A549 (cell line): ENCODE data around the gene DDX10. TPM values are rescaled to one million over a fixed set of nuclear protein-coding genes. Genes with fewer than 3 reads are reported as not detected.

Source experiments
- ATAC-seq, 2 experiments: fragments of 200-7000 bp in 1 of 2; fragments of >200 bp in 1 of 2; cut with Nextera tagmentation in 1 of 2; cut with Tn5 transposase in 1 of 2; 3 replicates each; pipeline versions ENCODE4 v1.8.0 to v1.9.1; 2018 to 2020; ENCODE audit warnings: mild to moderate bottlenecking in 1 of 2, moderate library complexity in 1 of 2
- CTCF ChIA-PET: fragments of 300-600 bp; sonication (Branson Sonifier 250); formaldehyde crosslinking; extraction: SDS; loops from one replicate; lab custom pipeline; 2021; ENCODE audit warnings: antibody characterized with exemption, inconsistent platforms; lab: Yijun Ruan, JAX
- POLR2A ChIA-PET: fragments of 350-600 bp; formaldehyde crosslinking; extraction: SDS; loops from one replicate; lab custom pipeline; 2021; ENCODE audit warnings: antibody characterized with exemption, inconsistent platforms; lab: Yijun Ruan, JAX
- DNase-seq, 2 experiments: peaks; one replicate each; pipeline versions ENCODE4 v3.0.0 to v3.0.0-alpha.2; 2011 to 2016; ENCODE audit warnings: low read depth in 1 of 2, low spot score in 1 of 2
- FAIRE-seq: peaks from 2 replicates; lab custom pipeline; 2011; peaks lifted over from hg19 to GRCh38; lab: Jason Lieb, UNC
- H3K27ac ChIP-seq, 2 experiments: fragments of >200 bp; sonication (Bioruptor Twin); formaldehyde crosslinking; 3 replicates each; pipeline ENCODE4 v1.5.1; 2016 to 2017
- H3K4me1 ChIP-seq: fragments of >200 bp; sonication (Bioruptor Twin); formaldehyde crosslinking; 3 replicates; pipeline ENCODE4 v1.6.1; 2016
- H3K4me2 ChIP-seq: fragments of >200 bp; sonication (Bioruptor Twin); formaldehyde crosslinking; 3 replicates; pipeline ENCODE4 v1.6.1; 2016
- H3K4me3 ChIP-seq: fragments of >200 bp; sonication (Bioruptor Twin); formaldehyde crosslinking; 3 replicates; pipeline ENCODE4 v1.5.1; 2016
- H3K9me3 ChIP-seq: fragments of >200 bp; sonication (Bioruptor Twin); formaldehyde crosslinking; 3 replicates; pipeline ENCODE4 v1.6.1; 2016
- CBX8 ChIP-seq: fragments of 200-600 bp; sonication (generic); IDR thresholded peaks from 2 replicates; pipeline ENCODE4 v1.6.1; 2016
- EHF ChIP-seq: fragments of 250-450 bp; sonication (Bioruptor Pico); IDR thresholded peaks from 2 replicates; pipeline ENCODE4 v1.5.0; 2020; ENCODE audit warnings: mild to moderate bottlenecking
- EP300 ChIP-seq, 2 experiments: fragments of >200 bp; sonication (Bioruptor Twin); formaldehyde crosslinking; IDR thresholded peaks; 2 replicates in 1 of 2; 3 replicates in 1 of 2; pipeline ENCODE4 v1.6.1; 2016 to 2017
- FOSL2 ChIP-seq, 2 experiments: fragments of 450-650 bp in 1 of 2; fragments of >200 bp in 1 of 2; sonication (Bioruptor Twin) in 1 of 2; formaldehyde crosslinking; IDR thresholded peaks; 2 replicates each; pipeline versions ENCODE4 v1.5.0 to v1.6.1; 2016 to 2020; ENCODE audit warnings: mild to moderate bottlenecking in 1 of 2, moderate library complexity in 1 of 2
- FOXS1 ChIP-seq: fragments of 250-450 bp; sonication (Bioruptor Pico); IDR thresholded peaks from 2 replicates; pipeline ENCODE4 v1.5.0; 2020; ENCODE audit warnings: mild to moderate bottlenecking, moderate library complexity
- HEYL ChIP-seq: fragments of 250-450 bp; sonication (Bioruptor Pico); IDR thresholded peaks from 2 replicates; pipeline ENCODE4 v1.8.0; 2021; ENCODE audit warnings: mild to moderate bottlenecking, moderate library complexity
- HOXB13 ChIP-seq: fragments of 250-450 bp; sonication (Bioruptor Pico); IDR thresholded peaks from 2 replicates; pipeline ENCODE4 v1.5.0; 2020; ENCODE audit warnings: low read depth, mild to moderate bottlenecking, moderate library complexity
- HOXB5 ChIP-seq: fragments of 250-450 bp; sonication (Bioruptor Pico); IDR thresholded peaks from 2 replicates; pipeline ENCODE4 v1.5.0; 2020; ENCODE audit warnings: mild to moderate bottlenecking, moderate library complexity
- JUNB ChIP-seq: fragments of >200 bp; sonication (Bioruptor Twin); formaldehyde crosslinking; IDR thresholded peaks from 2 replicates; pipeline ENCODE4 v1.6.1; 2016
- KDM1A ChIP-seq: fragments of 200-600 bp; sonication (generic); IDR thresholded peaks from 2 replicates; pipeline ENCODE4 v1.6.1; 2016; ENCODE audit warnings: low read depth, mild to moderate bottlenecking
- NR3C1 ChIP-seq: fragments of >200 bp; sonication (Bioruptor Twin); formaldehyde crosslinking; IDR thresholded peaks from 3 replicates; pipeline ENCODE4 v1.6.1; 2017
- POLR2AphosphoS2 ChIP-seq: conservative IDR thresholded peaks from 2 replicates; pipeline ENCODE4 v1.6.1; 2012; ENCODE audit warnings: low read length, improper control_type of control experiment, inconsistent platforms
- RCOR1 ChIP-seq: fragments of 150-350 bp; IDR thresholded peaks from 2 replicates; pipeline ENCODE4 v1.6.1; 2014; ENCODE audit warnings: antibody characterized with exemption, low read length, low read depth
- RNF2 ChIP-seq: fragments of 200-600 bp; sonication (generic); IDR thresholded peaks from 2 replicates; pipeline ENCODE4 v1.6.1; 2016; ENCODE audit warnings: low read depth, mild to moderate bottlenecking, antibody characterized with exemption, moderate library complexity, borderline replicate concordance
- SREBF2 ChIP-seq: fragments of 450-650 bp; IDR thresholded peaks from 2 replicates; pipeline ENCODE4 v1.6.1; 2014; ENCODE audit warnings: mild to moderate bottlenecking, moderate library complexity
- TFCP2L1 ChIP-seq: fragments of 250-450 bp; sonication (Bioruptor Pico); IDR thresholded peaks from 2 replicates; pipeline ENCODE4 v1.5.0; 2021; ENCODE audit warnings: mild to moderate bottlenecking
- USF2 ChIP-seq: fragments of 450-650 bp; IDR thresholded peaks from 2 replicates; pipeline ENCODE4 v1.6.1; 2014; ENCODE audit warnings: antibody characterized with exemption
- ZC3H11A ChIP-seq: fragments of 450-650 bp; IDR thresholded peaks from 2 replicates; pipeline ENCODE4 v1.6.1; 2014; ENCODE audit warnings: antibody characterized with exemption, mild to moderate bottlenecking
- ZNF302 ChIP-seq: fragments of 250-450 bp; sonication (Bioruptor Pico); IDR thresholded peaks from 2 replicates; pipeline ENCODE4 v1.9.0; 2021; ENCODE audit warnings: inconsistent platforms, mild to moderate bottlenecking, moderate library complexity
- WGBS: methylation state at CpG from one replicate; pipeline ENCODE4 v1.1.6; 2017; ENCODE audit errors: missing lambda C conversion rate; 5-methylcytosine and 5-hydroxymethylcytosine counted together
- polyA plus RNA-seq, 4 experiments: library from polyadenylated mRNA; depleted of rRNA in 3 of 4; stranded (reverse); fragments of >200 nt; fragmentation: RNase III in 1 of 4; extraction: RNeasy Plus Mini Kit Qiagen cat#74134 plus additional on column Dnase treatment in 1 of 4; gene quantifications; 2 replicates in 3 of 4; 3 replicates in 1 of 4; pipeline ENCODE4 v1.2.3, GENCODE V29; 2011 to 2017
- TF ChIP-seq, protein P1 (sequence below): IDR thresholded peaks from 2 replicates; pipeline ENCODE4 v1.6.1; 2012

Gene DDX10
- polyA plus RNA-seq, 2 of the 4 experiments (the other 2 are of a cell fraction): 46.0 to 189 TPM

GRCh38 chr11:108882211-108882831, 217.5 kb downstream of the DDX10 start:
- FAIRE-seq: no peak
- DNase-seq: no peak
- Histone ChIP-seq H3K9me3 (no peaks in the 10 kb centered on the region), H3K4me2 (no peak overlapping the region), H3K27ac (no peak overlapping the region), H3K4me3 (no peak overlapping the region), H3K4me1 (peaks cover 29% of the 10 kb centered on the region)
- 95% methylated on average over 5 of the region's 5 CpGs for WGBS
- ChIA-PET CTCF (no interaction called here), POLR2A (no interaction called here)
- TF ChIP-seq HOXB13 (no peak), SREBF2 (no peak), ZNF302 (no peak), EHF (CRISPR knock-in tag) (no peak), RCOR1 (no peak), HOXB5 (no peak), HEYL (CRISPR knock-in tag) (no peak), TFCP2L1 (CRISPR knock-in tag) (no peak), FOSL2 (IDR thresholded peaks at IDR 0.05) (no peak), FOSL2 (CRISPR knock-in tag; IDR thresholded peaks at IDR 0.05) (no peak)
- ATAC-seq: no peak

DNA sequence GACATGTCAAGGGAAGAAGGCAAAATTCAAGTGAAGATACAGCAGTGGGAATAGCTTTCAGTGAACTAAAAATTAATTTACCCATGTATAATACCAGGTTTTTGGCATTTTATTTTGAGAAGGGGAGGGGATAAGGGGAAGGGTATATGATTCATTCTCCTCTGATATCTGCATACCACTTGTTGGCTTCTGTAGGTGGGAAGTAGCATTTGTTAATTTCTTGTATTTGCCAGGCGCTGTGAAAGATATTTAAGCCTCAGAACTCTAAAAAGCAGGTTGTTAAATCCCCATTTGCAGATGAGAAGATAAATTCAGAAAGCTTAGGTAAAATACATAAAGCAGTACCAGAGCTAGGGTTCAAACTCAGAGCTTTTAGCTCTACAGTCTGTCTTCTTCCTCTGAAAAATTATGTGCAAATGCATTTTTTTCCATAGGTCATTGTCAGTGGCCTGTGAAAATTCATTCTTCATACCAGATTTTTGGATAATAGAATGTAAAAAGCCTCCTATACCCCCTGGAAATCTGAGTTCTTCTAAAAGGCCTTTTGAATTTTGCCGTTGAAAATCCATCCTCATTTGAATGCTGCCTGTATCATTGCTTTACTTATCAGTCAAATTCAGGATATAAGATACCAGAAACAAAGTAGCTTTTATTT, 221.3 kb downstream of the DDX10 start:
- no peak for TF ChIP-seq NR3C1
- no peak for TF ChIP-seq EP300 (IDR thresholded peaks at IDR 0.05)
- TF ChIP-seq KDM1A: no peak
- no peak for TF ChIP-seq RNF2
- no peak for TF ChIP-seq POLR2AphosphoS2
- TF ChIP-seq ZC3H11A: no peak
- no peak for TF ChIP-seq USF2
- peak; percentile 56 for FAIRE-seq
- H3K27ac ChIP-seq: peak overlapping the region; percentile 23 to 72; a peak in 5 of 6 replicates
- H3K4me3 ChIP-seq: no peak overlapping the region
- ChIA-PET POLR2A (no interaction called here), CTCF (no interaction called here)
- no peak for ATAC-seq
- no peak for DNase-seq
- no peaks in the 10 kb centered on the region for H3K9me3 ChIP-seq
- 54% methylated on average over 2 of the region's 2 CpGs for WGBS
- peak overlapping the region; percentile 53 for H3K4me2 ChIP-seq
- peaks cover 36% of the 10 kb centered on the region for H3K4me1 ChIP-seq

DNA sequence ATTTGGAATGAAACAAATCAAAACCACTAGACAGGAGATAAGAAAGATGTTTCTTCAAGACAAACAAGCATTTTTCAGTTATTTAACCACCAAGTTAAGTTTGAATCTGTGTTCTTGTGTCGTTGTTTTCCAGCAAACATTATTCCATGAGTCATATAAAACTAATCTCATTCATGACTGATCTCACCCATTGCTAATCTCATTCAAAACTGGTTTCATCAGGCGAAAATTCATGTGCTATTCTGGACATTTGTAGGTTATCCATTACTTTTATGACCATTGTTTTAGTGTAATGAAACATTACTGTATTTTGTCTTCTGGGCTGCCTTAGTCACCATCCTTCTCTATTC, 221.8 kb downstream of the DDX10 start:
- POLR2A ChIA-PET: no interaction called here
- H3K4me1 ChIP-seq: peaks cover 36% of the 10 kb centered on the region
- CTCF ChIA-PET: no interaction called here
- H3K4me3 ChIP-seq: no peak overlapping the region
- peak overlapping the region; percentile 23 to 72; a peak in 4 of 6 replicates for H3K27ac ChIP-seq
- DNase-seq (peak in 1 of 2 experiments; percentile 28), ATAC-seq (peak in 1 of 2 experiments; percentile 67; a peak in 3 of 6 replicates), FAIRE-seq (no peak)
- no peak for TF ChIP-seq FOXS1 (CRISPR knock-in tag)
- no peak for TF ChIP-seq CBX8
- TF ChIP-seq FOSL2 (IDR thresholded peaks at IDR 0.05): no peak
- peak; percentile 65 for TF ChIP-seq FOSL2 (CRISPR knock-in tag; IDR thresholded peaks at IDR 0.05)
- 0 out of 5 replicates have a peak, but pooled peaks of 1 of the 2 experiments have one; percentile 9 for TF ChIP-seq EP300 (IDR thresholded peaks at IDR 0.05)
- peak; percentile 41 for TF ChIP-seq JUNB
- TF ChIP-seq, protein P1, sequence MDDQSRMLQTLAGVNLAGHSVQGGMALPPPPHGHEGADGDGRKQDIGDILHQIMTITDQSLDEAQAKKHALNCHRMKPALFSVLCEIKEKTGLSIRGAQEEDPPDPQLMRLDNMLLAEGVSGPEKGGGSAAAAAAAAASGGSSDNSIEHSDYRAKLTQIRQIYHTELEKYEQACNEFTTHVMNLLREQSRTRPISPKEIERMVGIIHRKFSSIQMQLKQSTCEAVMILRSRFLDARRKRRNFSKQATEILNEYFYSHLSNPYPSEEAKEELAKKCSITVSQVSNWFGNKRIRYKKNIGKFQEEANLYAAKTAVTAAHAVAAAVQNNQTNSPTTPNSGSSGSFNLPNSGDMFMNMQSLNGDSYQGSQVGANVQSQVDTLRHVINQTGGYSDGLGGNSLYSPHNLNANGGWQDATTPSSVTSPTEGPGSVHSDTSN: no peak
- TF ChIP-seq SREBF2: no peak
- no peaks in the 10 kb centered on the region for H3K9me3 ChIP-seq
- 0% methylated on average over 2 of the region's 2 CpGs for WGBS
- peak overlapping the region; percentile 53 for H3K4me2 ChIP-seq
